Upper lobe of left lung (tissue), 6 donors: ENCODE results near the gene TRAPPC3L. TPM values are rescaled to one million over a fixed set of nuclear protein-coding genes. Genes with fewer than 3 reads are reported as not detected.

Source experiments
- ATAC-seq, 2 donors: fragments of 200-7000 bp; cut with Tn5 transposase; one replicate each; pipeline ENCODE4 v1.9.1; 2022; ENCODE audit warnings: mild to moderate bottlenecking in 2 of 2, moderate library complexity in 2 of 2; ENCODE audit not compliant: low FRiP score in 2 of 2
- DNase-seq, 2 donors: peaks; one replicate each; pipeline ENCODE4 v3.0.0-alpha.2; 2019 to 2020
- H3K27ac ChIP-seq, 4 donors: fragments of 200-600 bp; sonication (generic); one replicate each; pipeline ENCODE4 v1.5.1; 2016 to 2019
- H3K27me3 ChIP-seq, 4 donors: fragments of 200-600 bp; sonication (generic); one replicate each; pipeline ENCODE4 v1.5.1; 2017 to 2019
- H3K36me3 ChIP-seq, 4 donors: fragments of 200-600 bp; sonication (generic); one replicate each; pipeline ENCODE4 v1.5.1; 2016 to 2019
- H3K4me1 ChIP-seq, 4 donors: fragments of 200-600 bp; sonication (generic); one replicate each; pipeline ENCODE4 v1.5.1; 2018 to 2019
- H3K4me3 ChIP-seq, 4 donors: fragments of 200-600 bp; sonication (generic); one replicate each; pipeline ENCODE4 v1.5.1; 2017 to 2019; ENCODE audit warnings: mild to moderate bottlenecking in 2 of 4, moderate library complexity in 1 of 4
- H3K9me3 ChIP-seq, 4 donors: fragments of 200-600 bp; sonication (generic); one replicate each; pipeline ENCODE4 v1.5.1; 2018 to 2019
- EP300 ChIP-seq, 4 donors: sonication (generic); formaldehyde crosslinking; IDR thresholded peaks; one replicate each; pipeline ENCODE4 v1.5.1; 2017; ENCODE audit warnings: antibody characterized with exemption in 4 of 4, control low read depth in 2 of 4
- POLR2A ChIP-seq, 4 donors: fragments of 450-650 bp; IDR thresholded peaks; one replicate each; pipeline ENCODE4 v1.5.1; 2016 to 2017; ENCODE audit warnings: antibody characterized with exemption in 4 of 4, mild to moderate bottlenecking in 2 of 4
- POLR2AphosphoS5 ChIP-seq, 2 donors: sonication (generic); formaldehyde crosslinking; IDR thresholded peaks; one replicate each; pipeline ENCODE4 v1.5.1; 2017; ENCODE audit warnings: antibody characterized with exemption in 2 of 2
- WGBS, 2 donors: methylation state at CpG; one replicate each; pipeline ENCODE4 v1.1.5; 2017 to 2018; 5-methylcytosine and 5-hydroxymethylcytosine counted together
- total RNA-seq, 6 donors: library from RNA; depleted of rRNA in 4 of 6; stranded (reverse); fragments of >200 nt in 4 of 6; gene quantifications; one replicate each; pipeline versions ENCODE4 v1.1.0 to v1.2.1, GENCODE V29; 2016 to 2021
- TF ChIP-seq, protein P1 (sequence below), 6 experiments: fragments of 450-650 bp in 4 of 6; fragments of 200-600 bp in 2 of 6; sonication (generic) in 2 of 6; IDR thresholded peaks; one replicate each; pipeline ENCODE4 v1.5.1; 2016 to 2019; ENCODE audit warnings: antibody characterized with exemption in 6 of 6
- donor health status: DM: no; HTN: no; CAD: no; lungs with moderate emphysema.
- donor health status: DM: no; HTN: yes; CAD: no; lungs with severe emphysema.

The TRAPPC3L gene
- total RNA-seq = 1 to 10 TPM in 1 of 6 donors, under 1 TPM in 2, not detected in 3; 0.20 to 1.4 (median 0.29) TPM

DNA sequence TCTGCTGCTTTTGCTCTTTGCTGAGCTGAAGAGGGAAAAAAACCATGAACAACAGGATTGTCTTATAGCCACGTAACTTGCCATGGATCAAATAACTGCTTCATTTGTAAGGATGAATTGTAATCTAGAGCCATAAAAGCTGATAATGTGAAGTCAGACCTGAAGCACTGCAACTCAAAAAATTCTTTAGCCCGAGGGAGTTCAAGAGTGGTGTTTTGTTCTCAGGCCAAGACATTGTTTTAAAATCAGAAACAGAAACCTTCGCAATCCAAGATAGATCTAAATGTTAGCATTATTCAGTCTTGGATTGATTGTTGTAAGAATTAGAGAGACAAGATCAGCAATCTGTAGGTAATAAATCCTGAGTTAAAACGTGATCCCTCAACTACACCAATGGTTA, at the start of gene TRAPPC3L:
Gene TRAPPC3L (minus strand): TSS at position 34 of the 400 bp plus-strand sequence. CDS start 170 bp downstream, outside the sequence.
- TF ChIP-seq POLR2A (IDR thresholded peaks at IDR 0.05) (no peak), POLR2AphosphoS5 (IDR thresholded peaks at IDR 0.05) (no peak), EP300 (IDR thresholded peaks at IDR 0.05) (no peak)
- TF ChIP-seq, protein P1, sequence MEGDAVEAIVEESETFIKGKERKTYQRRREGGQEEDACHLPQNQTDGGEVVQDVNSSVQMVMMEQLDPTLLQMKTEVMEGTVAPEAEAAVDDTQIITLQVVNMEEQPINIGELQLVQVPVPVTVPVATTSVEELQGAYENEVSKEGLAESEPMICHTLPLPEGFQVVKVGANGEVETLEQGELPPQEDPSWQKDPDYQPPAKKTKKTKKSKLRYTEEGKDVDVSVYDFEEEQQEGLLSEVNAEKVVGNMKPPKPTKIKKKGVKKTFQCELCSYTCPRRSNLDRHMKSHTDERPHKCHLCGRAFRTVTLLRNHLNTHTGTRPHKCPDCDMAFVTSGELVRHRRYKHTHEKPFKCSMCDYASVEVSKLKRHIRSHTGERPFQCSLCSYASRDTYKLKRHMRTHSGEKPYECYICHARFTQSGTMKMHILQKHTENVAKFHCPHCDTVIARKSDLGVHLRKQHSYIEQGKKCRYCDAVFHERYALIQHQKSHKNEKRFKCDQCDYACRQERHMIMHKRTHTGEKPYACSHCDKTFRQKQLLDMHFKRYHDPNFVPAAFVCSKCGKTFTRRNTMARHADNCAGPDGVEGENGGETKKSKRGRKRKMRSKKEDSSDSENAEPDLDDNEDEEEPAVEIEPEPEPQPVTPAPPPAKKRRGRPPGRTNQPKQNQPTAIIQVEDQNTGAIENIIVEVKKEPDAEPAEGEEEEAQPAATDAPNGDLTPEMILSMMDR (IDR thresholded peaks at IDR 0.05) = no peak
- ATAC-seq = no peak

DNA sequence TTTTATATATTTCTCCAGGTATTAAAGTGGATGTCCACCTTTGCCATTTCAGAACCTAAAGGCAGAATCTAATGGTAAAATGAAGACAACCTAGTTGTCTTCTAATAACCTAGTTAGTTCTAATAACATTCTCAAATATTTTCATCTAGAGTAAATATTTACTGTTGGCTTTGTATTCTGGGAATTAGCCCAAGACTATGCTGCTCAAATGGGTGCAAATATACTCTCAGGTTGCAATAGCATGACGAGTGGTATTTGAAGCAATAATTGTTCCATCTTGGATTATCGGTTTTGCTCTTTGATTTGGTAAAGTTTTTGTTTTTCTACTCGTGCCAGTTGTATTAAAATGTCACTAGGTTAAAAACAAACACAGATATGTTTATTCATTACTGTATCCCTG, 49.8 kb upstream of the TRAPPC3L start:
- ATAC-seq (no peak), DNase-seq (no peak)
- no peak overlapping the region for H3K4me3 ChIP-seq
- H3K36me3 ChIP-seq = peaks cover 26 to 52% (median 30%) of the 10 kb centered on the region in 4 donors
- no peaks in the 10 kb centered on the region for H3K9me3 ChIP-seq
- no peaks in the 10 kb centered on the region for H3K4me1 ChIP-seq
- no peaks in the 10 kb centered on the region for H3K27me3 ChIP-seq
- TF ChIP-seq POLR2AphosphoS5 (IDR thresholded peaks at IDR 0.05) = no peak
- TF ChIP-seq, protein P1 (IDR thresholded peaks at IDR 0.05) = no peak
- no peak for TF ChIP-seq EP300 (IDR thresholded peaks at IDR 0.05)
- TF ChIP-seq POLR2A (IDR thresholded peaks at IDR 0.05) = no peak
- whole genome bisulfite sequencing, 2 donors = 54 to 74% methylated on average over 3 of the region's 3 CpGs
- no peak overlapping the region for H3K27ac ChIP-seq

More for the DNA sequence above, at the start of gene TRAPPC3L:
- 41 to 54% methylated on average over 4 of the region's 4 CpGs for WGBS, 2 donors
- Histone ChIP-seq H3K27me3 (no peaks in the 10 kb centered on the region), H3K4me3 (no peak within 1 kb of the TSS), H3K36me3 (no peaks in the 10 kb centered on the region), H3K9me3 (no peaks in the 10 kb centered on the region), H3K4me1 (no peaks in the 10 kb centered on the region), H3K27ac (no peak within 1 kb of the TSS)
- no peak for DNase-seq

DNA sequence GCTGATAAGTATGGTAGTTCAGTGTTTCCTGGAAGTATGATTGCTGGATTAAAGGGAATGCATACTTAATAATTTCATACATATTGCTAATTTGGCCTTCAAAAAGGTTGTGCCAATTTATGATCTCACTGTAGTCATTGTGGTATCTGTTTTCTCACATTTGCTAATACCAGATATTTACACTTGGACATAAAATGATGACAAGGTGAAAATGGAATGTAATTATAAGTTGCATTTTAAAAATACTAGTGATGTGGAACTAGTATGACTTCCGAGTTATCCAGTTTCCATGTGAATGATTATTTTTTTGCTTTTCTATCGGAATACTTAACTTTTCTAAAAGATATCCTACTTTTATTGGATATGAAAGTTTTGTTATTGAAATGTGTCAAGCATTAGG, 41.3 kb upstream of the TRAPPC3L start:
- H3K4me3 ChIP-seq = no peak overlapping the region
- H3K27ac ChIP-seq = no peak overlapping the region
- TF ChIP-seq, protein P1 (IDR thresholded peaks at IDR 0.05) = no peak
- TF ChIP-seq POLR2AphosphoS5 (IDR thresholded peaks at IDR 0.05) = no peak
- no peak for TF ChIP-seq POLR2A (IDR thresholded peaks at IDR 0.05)
- TF ChIP-seq EP300 (IDR thresholded peaks at IDR 0.05) = no peak
- DNase-seq (no peak), ATAC-seq (no peak)
- no peaks in the 10 kb centered on the region for H3K4me1 ChIP-seq
- H3K36me3 ChIP-seq = peaks cover 19 to 80% (median 31%) of the 10 kb centered on the region in 4 donors
- no peaks in the 10 kb centered on the region for H3K9me3 ChIP-seq
- H3K27me3 ChIP-seq = no peaks in the 10 kb centered on the region
- 94 to 98% methylated on average over 2 of the region's 2 CpGs for WGBS, 2 donors

DNA sequence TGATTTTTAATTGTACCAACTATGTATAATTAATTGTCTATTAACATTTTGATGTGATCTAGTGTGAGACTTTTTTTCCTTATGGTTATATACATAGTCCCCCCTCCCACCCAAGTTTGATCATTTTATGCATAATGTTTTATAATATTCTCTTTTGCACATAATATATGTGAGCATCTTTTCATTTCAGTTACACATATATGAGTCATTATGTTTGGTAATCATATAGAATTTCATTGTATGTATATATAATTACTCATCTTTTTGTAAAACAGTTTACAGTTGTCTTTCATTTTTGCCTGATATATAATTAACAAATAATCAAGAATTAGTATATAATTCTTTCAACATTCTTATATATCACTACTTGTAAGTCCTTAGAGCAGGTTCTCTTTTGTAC, 40.8 kb upstream of the TRAPPC3L start:
- no peaks in the 10 kb centered on the region for H3K4me1 ChIP-seq
- ATAC-seq (no peak), DNase-seq (no peak)
- H3K9me3 ChIP-seq = no peaks in the 10 kb centered on the region
- no peak overlapping the region for H3K27ac ChIP-seq
- TF ChIP-seq EP300 (IDR thresholded peaks at IDR 0.05) = no peak
- TF ChIP-seq POLR2AphosphoS5 (IDR thresholded peaks at IDR 0.05) = no peak
- TF ChIP-seq POLR2A (IDR thresholded peaks at IDR 0.05) = no peak
- TF ChIP-seq, protein P1 (IDR thresholded peaks at IDR 0.05) = no peak
- no peak overlapping the region for H3K4me3 ChIP-seq
- no peaks in the 10 kb centered on the region for H3K27me3 ChIP-seq
- peaks cover 14 to 79% (median 27%) of the 10 kb centered on the region in 4 donors for H3K36me3 ChIP-seq

DNA sequence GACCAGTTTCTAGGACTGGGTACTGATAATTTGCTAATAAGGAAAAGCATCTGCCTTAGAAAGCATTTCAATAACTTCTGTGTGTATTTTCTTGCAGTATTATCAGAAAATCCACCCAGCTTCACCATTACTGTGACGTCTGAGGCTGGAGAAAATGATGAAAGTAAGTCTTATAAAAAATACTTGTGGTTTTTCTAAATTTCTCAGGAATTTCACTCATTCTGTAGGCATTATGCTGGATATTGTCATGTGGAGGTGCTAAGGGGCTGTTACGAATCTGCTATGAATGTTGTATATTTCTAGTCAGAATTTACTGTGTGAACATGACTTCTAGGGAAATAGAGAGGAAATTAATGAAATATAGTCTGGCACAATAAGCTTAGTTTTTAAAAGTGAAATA, 34.7 kb upstream of the TRAPPC3L start:
- Histone ChIP-seq H3K4me3 (no peak overlapping the region), H3K4me1 (peaks cover 0 to 11% (median 0%) of the 10 kb centered on the region in 4 donors), H3K36me3 (peaks cover 0 to 58% (median 4%) of the 10 kb centered on the region in 4 donors), H3K27me3 (no peaks in the 10 kb centered on the region), H3K27ac (no peak overlapping the region), H3K9me3 (no peaks in the 10 kb centered on the region)
- DNase-seq (no peak), ATAC-seq (no peak)
- no peak for TF ChIP-seq POLR2A (IDR thresholded peaks at IDR 0.05)
- TF ChIP-seq, protein P1 (IDR thresholded peaks at IDR 0.05) = no peak
- TF ChIP-seq EP300 (IDR thresholded peaks at IDR 0.05) = no peak
- no peak for TF ChIP-seq POLR2AphosphoS5 (IDR thresholded peaks at IDR 0.05)
- WGBS, 2 donors = 89 to 93% methylated on average over 2 of the region's 2 CpGs
